Gastrocnemius medialis (tissue), 4 donors: ENCODE results near the gene CHSY1.

Experiments
- POLR2A ChIP-seq, 2 donors: fragments of 450-650 bp; IDR thresholded peaks; one replicate each; pipeline ENCODE4 v1.6.1; 2017; ENCODE audit warnings: antibody characterized with exemption in 2 of 2, mild to moderate bottlenecking in 2 of 2, moderate library complexity in 2 of 2
- TF ChIP-seq, protein P1 (sequence below), 5 experiments: fragments of 450-650 bp in 3 of 5; fragments of 200-600 bp in 2 of 5; sonication (generic) in 2 of 5; IDR thresholded peaks in 4 of 5; conservative IDR thresholded peaks in 1 of 5; 1 replicate in 4 of 5; 2 replicates in 1 of 5; pipeline ENCODE4 v1.5.1; 2016 to 2019; ENCODE audit warnings: antibody characterized with exemption in 5 of 5, mild to moderate bottlenecking in 3 of 5, moderate library complexity in 3 of 5

DNA sequence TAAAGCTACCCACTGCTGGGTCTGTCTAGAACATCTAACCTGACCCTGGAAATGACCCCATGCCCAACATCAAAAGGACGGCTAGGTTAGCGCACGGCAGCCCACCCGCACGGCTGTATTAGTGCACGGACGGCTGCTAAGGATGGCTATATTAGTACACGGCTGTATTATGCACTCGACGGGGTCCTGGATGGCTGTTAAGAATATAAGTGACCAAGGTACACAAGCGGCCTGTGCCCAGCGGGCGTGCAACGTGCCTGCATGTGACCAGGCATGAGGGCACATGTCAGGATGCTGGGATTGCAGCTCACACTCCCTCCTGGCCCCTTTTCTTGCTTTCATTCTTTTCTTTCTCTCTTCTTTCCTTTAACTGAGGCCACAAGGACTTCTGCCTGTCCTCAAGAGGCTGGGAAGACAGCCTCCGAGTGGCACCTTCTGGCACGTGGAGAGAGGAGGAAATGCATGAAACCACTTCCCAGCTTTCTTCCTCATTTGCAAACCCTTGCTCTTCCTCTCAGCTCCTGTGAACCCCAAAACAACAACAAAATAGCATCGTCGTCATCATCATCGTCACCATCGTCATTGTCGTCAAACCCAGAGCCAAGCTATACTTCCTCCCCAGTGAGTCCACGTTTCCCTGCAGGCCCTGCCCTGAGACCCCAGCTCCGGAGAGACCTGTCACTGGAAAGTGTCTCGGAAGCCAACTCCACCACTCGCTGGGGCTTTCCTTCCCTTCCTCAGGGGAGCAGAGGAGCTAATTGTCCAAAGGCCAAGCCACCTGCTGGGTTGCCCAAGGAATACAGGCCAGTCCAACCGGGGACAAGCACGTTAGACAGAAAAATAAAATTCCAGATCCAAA is 101.8 kb downstream of the CHSY1 start:
- TF ChIP-seq, protein P1, sequence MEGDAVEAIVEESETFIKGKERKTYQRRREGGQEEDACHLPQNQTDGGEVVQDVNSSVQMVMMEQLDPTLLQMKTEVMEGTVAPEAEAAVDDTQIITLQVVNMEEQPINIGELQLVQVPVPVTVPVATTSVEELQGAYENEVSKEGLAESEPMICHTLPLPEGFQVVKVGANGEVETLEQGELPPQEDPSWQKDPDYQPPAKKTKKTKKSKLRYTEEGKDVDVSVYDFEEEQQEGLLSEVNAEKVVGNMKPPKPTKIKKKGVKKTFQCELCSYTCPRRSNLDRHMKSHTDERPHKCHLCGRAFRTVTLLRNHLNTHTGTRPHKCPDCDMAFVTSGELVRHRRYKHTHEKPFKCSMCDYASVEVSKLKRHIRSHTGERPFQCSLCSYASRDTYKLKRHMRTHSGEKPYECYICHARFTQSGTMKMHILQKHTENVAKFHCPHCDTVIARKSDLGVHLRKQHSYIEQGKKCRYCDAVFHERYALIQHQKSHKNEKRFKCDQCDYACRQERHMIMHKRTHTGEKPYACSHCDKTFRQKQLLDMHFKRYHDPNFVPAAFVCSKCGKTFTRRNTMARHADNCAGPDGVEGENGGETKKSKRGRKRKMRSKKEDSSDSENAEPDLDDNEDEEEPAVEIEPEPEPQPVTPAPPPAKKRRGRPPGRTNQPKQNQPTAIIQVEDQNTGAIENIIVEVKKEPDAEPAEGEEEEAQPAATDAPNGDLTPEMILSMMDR (IDR thresholded peaks at IDR 0.05 in 4 of 5, conservative IDR thresholded peaks at IDR 0.05 in 1 of 5): no peak
- TF ChIP-seq POLR2A (IDR thresholded peaks at IDR 0.05): no peak
